HFF-Myc (cell line): ENCODE measurements around the gene CEACAM6.

ENCODE experiments used
- DNase-seq: peaks from one replicate; pipeline ENCODE4 v3.0.0-alpha.2; 2011; ENCODE audit warnings: low read depth; ENCODE audit errors: extremely low read depth
- H3K4me3 ChIP-seq: replicated peaks from 2 replicates; pipeline ENCODE4 v1.5.1; 2011; ENCODE audit warnings: low read depth, mild to moderate bottlenecking, control low read depth, low read length
- CTCF ChIP-seq: IDR thresholded peaks from 2 replicates; pipeline ENCODE4 v1.5.1; 2012; ENCODE audit warnings: mild to moderate bottlenecking, low read depth, low read length, control low read depth; ENCODE audit errors: missing control alignments

The CEACAM6 gene

DNA sequence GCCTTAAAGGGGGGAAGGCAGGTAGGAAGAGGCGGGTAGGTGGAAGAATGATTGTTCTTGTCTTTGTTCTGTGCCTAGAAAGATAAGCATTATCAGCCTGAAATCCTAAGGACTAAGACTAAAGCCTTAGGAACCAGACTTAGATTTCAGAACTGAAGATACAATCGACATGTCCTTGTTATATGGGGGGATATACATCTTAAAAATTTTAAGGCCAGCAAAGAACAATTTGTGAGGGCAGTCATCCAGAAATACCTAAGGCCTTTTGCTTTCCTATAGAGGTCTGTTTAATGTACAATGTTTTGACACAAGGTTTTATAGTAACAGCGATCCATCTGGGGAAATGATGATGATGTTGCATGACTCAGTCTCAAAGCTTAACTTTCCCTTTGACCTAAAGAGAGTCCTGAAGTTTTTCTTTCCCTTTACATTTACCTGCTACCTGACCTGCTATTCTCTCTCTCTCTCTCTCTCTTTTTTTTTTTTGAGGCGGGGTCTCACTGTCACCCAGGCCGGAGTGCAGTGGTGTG is 20.2 kb upstream of the CEACAM6 start:
- no peak for TF ChIP-seq CTCF

GRCh38 chr19:41739361-41739760 is 16.0 kb upstream of the CEACAM6 start:
- H3K4me3 ChIP-seq, result no peak overlapping the region
- DNase-seq, result no peak
- no peak for TF ChIP-seq CTCF

More for the DNA sequence above, 20.2 kb upstream of the CEACAM6 start:
- no peak overlapping the region for H3K4me3 ChIP-seq
- DNase-seq, result no peak

DNA sequence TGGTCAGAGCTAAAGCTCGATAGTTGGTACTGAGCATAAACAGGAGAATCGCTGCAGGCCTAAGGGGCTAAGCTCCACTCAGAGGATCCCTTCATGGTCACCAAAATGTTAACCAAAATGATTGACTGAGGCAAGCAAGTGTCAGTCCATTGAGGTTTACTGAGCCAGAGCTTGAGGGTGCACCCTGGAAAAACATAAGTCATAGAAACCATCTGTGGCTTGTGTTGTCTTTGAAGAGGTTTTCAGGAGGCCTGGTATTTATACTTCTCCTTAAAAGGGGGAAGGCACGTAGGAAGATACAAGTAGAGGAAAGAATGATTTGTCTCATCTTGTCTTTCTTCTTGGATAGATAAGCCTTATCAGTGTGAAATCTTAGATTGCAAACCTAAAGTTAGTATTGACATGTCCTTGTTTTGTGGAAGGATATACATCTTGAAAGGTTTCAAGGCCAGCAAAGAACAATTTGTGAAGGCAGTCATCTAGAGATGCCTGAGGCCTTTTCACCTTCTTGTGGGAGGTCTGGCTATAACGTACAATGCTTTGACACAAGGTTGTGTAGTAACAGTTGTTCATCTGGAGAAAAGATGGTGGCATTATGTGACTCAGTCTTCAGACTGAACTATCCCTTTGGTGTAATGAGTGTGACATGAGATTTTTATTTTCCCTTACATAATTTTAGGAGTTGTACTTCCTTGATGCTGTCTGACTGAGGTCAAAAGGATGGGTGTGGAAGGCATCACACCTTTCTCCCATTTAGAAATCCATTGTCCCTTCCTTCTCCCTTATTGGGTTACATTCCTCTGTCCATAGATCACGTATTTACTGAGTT is 14.7 kb upstream of the CEACAM6 start:
- no peak for TF ChIP-seq CTCF
- H3K4me3 ChIP-seq, result no peak overlapping the region
- DNase-seq, result no peak

GRCh38 chr19:41741244-41741554 is 14.1 kb upstream of the CEACAM6 start:
- no peak for TF ChIP-seq CTCF
- H3K4me3 ChIP-seq, result no peak overlapping the region
- DNase-seq, result no peak

GRCh38 chr19:41744850-41745249 is 10.5 kb upstream of the CEACAM6 start:
- H3K4me3 ChIP-seq, result no peak overlapping the region
- no peak for TF ChIP-seq CTCF
- no peak for DNase-seq

GRCh38 chr19:41745756-41746155 is 9.6 kb upstream of the CEACAM6 start:
- no peak for DNase-seq
- no peak overlapping the region for H3K4me3 ChIP-seq
- TF ChIP-seq CTCF, result no peak
